ENCODE data around the gene MYBBP1A.

DNA sequence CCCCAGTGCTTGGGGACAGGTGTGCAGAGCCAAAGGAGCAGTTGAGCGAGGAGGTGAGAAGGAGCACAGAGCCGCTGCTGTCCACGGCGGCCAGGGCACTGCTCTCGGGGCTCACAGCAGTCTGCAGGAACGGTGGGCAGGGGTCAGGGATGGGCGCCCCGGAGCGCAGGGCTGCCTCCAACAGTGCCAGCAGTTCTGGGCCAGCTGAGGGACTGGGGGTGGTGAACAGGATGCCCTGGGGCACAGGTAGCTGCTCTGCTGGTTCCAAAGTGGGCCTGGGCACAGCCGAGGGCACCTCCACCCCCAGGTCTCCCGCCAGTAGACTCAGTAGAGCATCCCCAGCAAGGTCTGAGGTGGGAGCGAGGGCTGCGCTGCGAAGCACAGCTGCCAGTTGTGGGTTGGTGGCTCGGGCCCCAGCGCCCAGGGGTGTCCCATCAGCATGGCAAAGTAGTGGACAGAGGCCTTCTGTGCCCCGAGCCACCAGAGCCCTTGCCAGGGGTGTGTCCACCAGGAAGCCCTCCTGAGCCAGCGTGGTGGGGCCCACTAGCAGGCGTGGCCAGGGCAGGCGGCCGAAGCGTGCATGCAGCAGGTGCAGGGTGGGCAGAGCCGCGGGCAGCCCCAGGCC is 3.3 kb upstream of the MYBBP1A start:
- TF ChIP-seq EZH2 (IDR thresholded peaks at IDR 0.05), result no peak
- no peak for TF ChIP-seq CEBPB (IDR thresholded peaks at IDR 0.05; ENCODE audit: low read depth)
- no peak for TF ChIP-seq CTCF (IDR thresholded peaks at IDR 0.05 in 2 of 3, conservative IDR thresholded peaks at IDR 0.05 in 1 of 3; ENCODE audit: borderline replicate concordance in 1 of 3, insufficient read depth in 1 of 3, low read depth in 2 of 3, low read length in 2 of 3)
- TF ChIP-seq, protein P1, sequence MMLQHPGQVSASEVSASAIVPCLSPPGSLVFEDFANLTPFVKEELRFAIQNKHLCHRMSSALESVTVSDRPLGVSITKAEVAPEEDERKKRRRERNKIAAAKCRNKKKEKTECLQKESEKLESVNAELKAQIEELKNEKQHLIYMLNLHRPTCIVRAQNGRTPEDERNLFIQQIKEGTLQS (IDR thresholded peaks at IDR 0.05), result no peak
- TF ChIP-seq RAD21 (IDR thresholded peaks at IDR 0.05; ENCODE audit: low read depth), result no peak
- no peak for TF ChIP-seq SIN3A (IDR thresholded peaks at IDR 0.05; ENCODE audit: low read depth)
- no peak for TF ChIP-seq POLR2A (IDR thresholded peaks at IDR 0.05; ENCODE audit: borderline replicate concordance, extremely low read depth, insufficient read depth, insufficient read length)
- TF ChIP-seq JUND (IDR thresholded peaks at IDR 0.05), result no peak
- no peak for TF ChIP-seq YY1 (IDR thresholded peaks at IDR 0.05; ENCODE audit: extremely low read depth, insufficient replicate concordance, low read depth, low read length)
- TF ChIP-seq POLR2AphosphoS5 (IDR thresholded peaks at IDR 0.05; ENCODE audit: low read depth, low read length), result no peak
- no peak for TF ChIP-seq FOSL1 (IDR thresholded peaks at IDR 0.05; ENCODE audit: low read depth)
- TF ChIP-seq EZH2phosphoT487 (IDR thresholded peaks at IDR 0.05; ENCODE audit: borderline replicate concordance), result no peak
